ENCODE data around the gene LMO2.

DNA sequence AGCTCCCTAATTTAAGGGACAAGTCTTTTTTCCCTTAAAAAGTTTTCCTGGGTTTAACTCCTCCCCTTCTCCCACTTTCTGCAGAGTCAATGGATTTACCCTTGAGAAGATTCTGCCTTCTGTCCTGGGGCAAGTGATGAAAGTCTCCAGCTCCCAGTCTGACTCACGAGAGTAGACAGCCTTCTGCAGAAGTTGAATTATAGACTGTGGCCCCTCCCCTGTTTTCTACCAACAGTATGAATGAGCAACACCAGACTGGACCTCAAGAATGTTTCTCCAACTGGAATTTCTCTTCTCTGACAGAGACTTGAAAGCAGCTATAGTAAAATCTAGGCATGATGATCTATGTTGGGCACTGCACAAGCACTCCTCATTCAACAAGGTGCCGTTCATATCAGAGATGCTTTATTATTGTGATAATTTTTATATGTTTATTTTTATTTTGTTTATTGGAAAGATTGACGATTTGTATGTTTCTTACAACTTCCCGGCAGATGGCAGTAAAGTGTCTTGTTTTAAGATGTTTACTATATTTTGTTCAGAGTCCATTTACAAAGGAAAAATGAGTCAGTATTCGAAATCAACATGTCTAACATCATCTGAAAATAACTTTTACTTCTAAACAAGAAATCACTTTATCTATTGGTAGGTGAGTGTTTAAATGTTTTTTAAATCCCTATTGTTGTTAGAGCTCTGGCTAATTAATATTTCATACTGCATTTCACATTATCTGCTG is 56.6 kb downstream of the LMO2 start:
- TF ChIP-seq CTCF (IDR thresholded peaks at IDR 0.05; ENCODE audit: low read length) (peak; percentile 19; the same call in 1 of the 2 replicates), EZH2 (optimal IDR thresholded peaks at IDR 0.05; ENCODE audit: low read depth, low read length) (no peak), EZH2phosphoT487 (IDR thresholded peaks at IDR 0.05; ENCODE audit: low read length) (no peak)

Data from MM.1S (cell line).